HUDEP-2 (cell line): Measurements from ENCODE around the gene SEMA6C.
"Not testable (repeated sequence)": the region's sequence is repeated elsewhere in the genome, so short reads cannot be mapped to it uniquely, and the experiment has no call there.

Experiments used
- DNase-seq, 76 experiments: peaks; one replicate each; lab custom pipeline; 2025; ENCODE audit not compliant: unreplicated experiment in 76 of 76; lab: John Stamatoyannopoulos, UW

SEMA6C gene

GRCh38 chr1:151146412-151147131 lies at the start of gene SEMA6C:
Gene SEMA6C (minus strand): TSS chr1:151146631. CDS start chr1:151142621, 4,010 bp downstream.
- peak in 73 of 76 experiments; percentile 28 to 91 (median 80) for DNase-seq

- peak in 66 of 76 experiments; percentile 3 to 83 (median 44) for DNase-seq
Observed at GRCh38 chr1:151194894-151195594, 48.6 kb upstream of the SEMA6C start.

- peak in 1 of 76 experiments; percentile 6 for DNase-seq
Observed at GRCh38 chr1:151193856-151194255, 47.4 kb upstream of the SEMA6C start.

- no peak for DNase-seq
Observed at GRCh38 chr1:151193304-151193703, 46.9 kb upstream of the SEMA6C start.

- no peak for DNase-seq
Observed at GRCh38 chr1:151192047-151192446, 45.6 kb upstream of the SEMA6C start.

GRCh38 chr1:151189637-151190445 lies 43.4 kb upstream of the SEMA6C start, which contains the start of gene VPS72:
Gene VPS72 (minus strand): TSS chr1:151190197. CDS start chr1:151190121, 76 bp downstream.
- DNase-seq = peak in 75 of 76 experiments; percentile 15 to 87 (median 68)

- not testable (repeated sequence) for DNase-seq
Observed at GRCh38 chr1:151188667-151189066, 42.2 kb upstream of the SEMA6C start.

GRCh38 chr1:151187205-151187604 lies 40.8 kb upstream of the SEMA6C start:
- DNase-seq = no peak

GRCh38 chr1:151184211-151184610 lies 37.8 kb upstream of the SEMA6C start:
- DNase-seq = no peak

GRCh38 chr1:151176514-151177045 lies 30.1 kb upstream of the SEMA6C start:
- DNase-seq = no peak

GRCh38 chr1:151175863-151176262 lies 29.4 kb upstream of the SEMA6C start, which contains the start of gene TMOD4:
Gene TMOD4 (minus strand): TSS chr1:151175981. CDS start chr1:151174875, 1,106 bp downstream.
- DNase-seq = peak in 2 of 76 experiments; percentile 11 to 16

- DNase-seq = no peak
Observed at GRCh38 chr1:151175041-151175741, 28.8 kb upstream of the SEMA6C start.

GRCh38 chr1:151171190-151171589 lies 24.8 kb upstream of the SEMA6C start:
- DNase-seq = no peak

- no peak for DNase-seq
Observed at GRCh38 chr1:151167116-151167515, 20.7 kb upstream of the SEMA6C start.

- DNase-seq = peak in 3 of 76 experiments; percentile 6 to 28 (median 18)
Observed at GRCh38 chr1:151166505-151166956, 20.1 kb upstream of the SEMA6C start.

- peak in 75 of 76 experiments; percentile 69 to 98 (median 95) for DNase-seq
Observed at GRCh38 chr1:151165738-151166504, 19.5 kb upstream of the SEMA6C start, which contains the start of the genes LYSMD1 and SCNM1. Gene LYSMD1 (minus strand): TSS chr1:151165902. CDS start chr1:151165258, 644 bp downstream. Gene SCNM1 (plus strand): TSS chr1:151166144. CDS start chr1:151166153, 9 bp downstream.

- DNase-seq = peak in 4 of 76 experiments; percentile 10 to 59 (median 34)
Observed at GRCh38 chr1:151165281-151165737, 18.9 kb upstream of the SEMA6C start.

GRCh38 chr1:151164732-151165280 lies 18.4 kb upstream of the SEMA6C start:
- DNase-seq = peak in 1 of 76 experiments; percentile 5
